ENCODE data around the gene MAPKAP1.

MAPKAP1 gene

GRCh38 chr9:125703662-125704061, 3.3 kb downstream of the MAPKAP1 start:
- TF ChIP-seq CREB5 (CRISPR knock-in tag; IDR thresholded peaks at IDR 0.05; ENCODE audit: low read depth) (no peak), CSRNP3 (CRISPR knock-in tag; IDR thresholded peaks at IDR 0.05) (no peak), ZNF8 (CRISPR knock-in tag; IDR thresholded peaks at IDR 0.05) (no peak), ZFP3 (CRISPR knock-in tag; IDR thresholded peaks at IDR 0.05) (no peak), SNAI2 (CRISPR knock-in tag; IDR thresholded peaks at IDR 0.05) (no peak), TSHZ2 (CRISPR knock-in tag; IDR thresholded peaks at IDR 0.05) (no peak), OSR1 (CRISPR knock-in tag; IDR thresholded peaks at IDR 0.05) (no peak), ESRRG (CRISPR knock-in tag; IDR thresholded peaks at IDR 0.05) (no peak), ZC3H10 (CRISPR knock-in tag; IDR thresholded peaks at IDR 0.05) (no peak), ZNF70 (CRISPR knock-in tag; IDR thresholded peaks at IDR 0.05) (no peak), PATZ1 (CRISPR knock-in tag; IDR thresholded peaks at IDR 0.05; ENCODE audit: borderline replicate concordance) (no peak), TCF4 (CRISPR knock-in tag; IDR thresholded peaks at IDR 0.05; ENCODE audit: borderline replicate concordance) (no peak), POU6F1 (CRISPR knock-in tag; IDR thresholded peaks at IDR 0.05; ENCODE audit: borderline replicate concordance, low read depth) (no peak), RARB (CRISPR knock-in tag; IDR thresholded peaks at IDR 0.05) (no peak)
- ATAC-seq = no peak

- peak; percentile 61; the same call in 2 of the 3 replicates for ATAC-seq
- no peak for TF ChIP-seq PATZ1 (CRISPR knock-in tag; IDR thresholded peaks at IDR 0.05; ENCODE audit: borderline replicate concordance)
- TF ChIP-seq POU6F1 (CRISPR knock-in tag; IDR thresholded peaks at IDR 0.05; ENCODE audit: borderline replicate concordance, low read depth) = no peak
- no peak for TF ChIP-seq PPARA (CRISPR knock-in tag; IDR thresholded peaks at IDR 0.05; ENCODE audit: borderline replicate concordance)
- TF ChIP-seq ZNF8 (CRISPR knock-in tag; IDR thresholded peaks at IDR 0.05) = no peak
- TF ChIP-seq BACH2 (CRISPR knock-in tag; IDR thresholded peaks at IDR 0.05; ENCODE audit: borderline replicate concordance) = no peak
- no peak for TF ChIP-seq ZC3H10 (CRISPR knock-in tag; IDR thresholded peaks at IDR 0.05)
- no peak for TF ChIP-seq TOX (CRISPR knock-in tag; IDR thresholded peaks at IDR 0.05; ENCODE audit: borderline replicate concordance)
- no peak for TF ChIP-seq ESRRG (CRISPR knock-in tag; IDR thresholded peaks at IDR 0.05)
- TF ChIP-seq ZNF70 (CRISPR knock-in tag; IDR thresholded peaks at IDR 0.05) = no peak
Measured at GRCh38 chr9:125701351-125701750, 5.7 kb downstream of the MAPKAP1 start.
